NCI-H146 treated with DMSO at 0.1 percent for 48 hours (cell line): ENCODE results near the gene RAET1E.
"Not testable (repeated sequence)": the region's sequence is repeated elsewhere in the genome, so short reads cannot be mapped to it uniquely, and the experiment has no call there.

Source experiments
- DNase-seq: peaks from one replicate; lab custom pipeline; 2025; ENCODE audit not compliant: unreplicated experiment; lab: John Stamatoyannopoulos, UW

RAET1E gene

GRCh38 chr6:149910721-149911151, 12.8 kb upstream of the RAET1E start:
- DNase-seq, result no peak

GRCh38 chr6:149909701-149910470, 12.0 kb upstream of the RAET1E start:
- no peak for DNase-seq

GRCh38 chr6:149908480-149908879, 10.6 kb upstream of the RAET1E start:
- DNase-seq, result not testable (repeated sequence)

DNA sequence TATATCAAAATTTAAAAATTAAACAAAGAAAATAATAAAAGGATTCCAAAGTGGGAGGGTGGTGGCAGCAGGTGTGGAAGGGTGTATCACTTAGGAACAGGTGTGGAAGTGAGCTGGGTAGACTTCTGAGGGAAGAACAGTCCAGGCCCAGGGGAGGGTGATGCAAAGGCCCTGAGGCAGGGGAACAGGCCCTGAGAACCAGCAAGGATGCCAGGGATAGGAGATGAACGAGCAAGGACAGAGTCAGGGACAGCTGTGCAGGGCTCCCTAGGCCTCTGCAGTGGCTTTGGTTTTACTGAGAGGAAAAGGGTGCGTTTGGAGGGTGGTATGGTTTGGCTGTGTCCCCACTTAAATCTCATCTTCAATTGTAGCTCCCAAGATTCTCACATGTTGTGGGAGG, 9.4 kb upstream of the RAET1E start:
- no peak for DNase-seq

DNA sequence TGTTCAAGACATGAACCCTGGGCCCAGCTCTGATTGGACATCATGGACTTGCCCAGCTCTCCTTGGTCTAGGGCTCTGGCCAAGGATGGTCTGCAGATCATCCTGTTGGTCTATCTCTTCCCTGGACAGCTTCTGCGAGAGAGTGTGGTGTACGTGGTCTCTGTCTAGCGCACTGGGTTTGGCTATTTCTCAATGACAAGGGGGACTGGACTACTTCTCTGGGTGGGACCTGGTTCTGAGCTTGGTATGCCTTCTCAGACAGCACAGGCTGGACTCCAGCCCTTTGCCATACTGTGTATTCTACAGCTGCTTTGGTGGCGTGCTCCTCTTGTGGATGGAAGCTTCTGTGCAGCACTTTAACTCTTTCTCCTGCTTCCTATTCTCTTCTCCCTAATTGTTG, 8.5 kb upstream of the RAET1E start:
- DNase-seq, result no peak

GRCh38 chr6:149905911-149906371, 8.0 kb upstream of the RAET1E start:
- no peak for DNase-seq

DNA sequence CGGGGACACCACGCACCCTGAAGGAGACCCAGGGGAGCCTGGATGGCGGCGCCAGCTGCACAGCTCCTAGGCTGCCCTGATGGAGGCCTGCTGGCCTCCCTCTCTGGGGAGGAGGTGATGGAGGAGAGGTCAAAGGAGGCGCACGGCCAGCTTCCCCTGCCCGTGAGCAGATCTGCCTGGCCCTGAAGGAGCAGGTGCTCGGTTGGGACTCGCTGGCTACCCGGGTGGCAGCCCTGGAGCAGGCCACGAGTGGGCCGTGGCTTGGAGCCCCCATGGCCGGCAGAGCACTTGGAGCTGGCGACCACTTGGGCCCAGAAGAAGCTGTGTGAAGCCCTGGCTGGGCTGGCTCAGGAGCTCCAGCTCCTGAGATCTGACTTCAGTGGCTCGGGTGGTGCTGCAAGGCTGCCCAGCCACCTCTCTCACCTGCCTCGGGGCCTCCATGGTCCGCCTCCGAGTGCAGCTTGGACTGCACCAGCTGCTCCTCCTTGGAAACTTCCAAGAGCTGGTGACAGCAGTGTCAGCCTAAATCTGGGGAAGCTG, 7.5 kb upstream of the RAET1E start:
- DNase-seq, result no peak

GRCh38 chr6:149904661-149905370, 6.9 kb upstream of the RAET1E start:
- peak; percentile 33 for DNase-seq

GRCh38 chr6:149903938-149904611, 6.2 kb upstream of the RAET1E start:
- DNase-seq, result peak; percentile 95

DNA sequence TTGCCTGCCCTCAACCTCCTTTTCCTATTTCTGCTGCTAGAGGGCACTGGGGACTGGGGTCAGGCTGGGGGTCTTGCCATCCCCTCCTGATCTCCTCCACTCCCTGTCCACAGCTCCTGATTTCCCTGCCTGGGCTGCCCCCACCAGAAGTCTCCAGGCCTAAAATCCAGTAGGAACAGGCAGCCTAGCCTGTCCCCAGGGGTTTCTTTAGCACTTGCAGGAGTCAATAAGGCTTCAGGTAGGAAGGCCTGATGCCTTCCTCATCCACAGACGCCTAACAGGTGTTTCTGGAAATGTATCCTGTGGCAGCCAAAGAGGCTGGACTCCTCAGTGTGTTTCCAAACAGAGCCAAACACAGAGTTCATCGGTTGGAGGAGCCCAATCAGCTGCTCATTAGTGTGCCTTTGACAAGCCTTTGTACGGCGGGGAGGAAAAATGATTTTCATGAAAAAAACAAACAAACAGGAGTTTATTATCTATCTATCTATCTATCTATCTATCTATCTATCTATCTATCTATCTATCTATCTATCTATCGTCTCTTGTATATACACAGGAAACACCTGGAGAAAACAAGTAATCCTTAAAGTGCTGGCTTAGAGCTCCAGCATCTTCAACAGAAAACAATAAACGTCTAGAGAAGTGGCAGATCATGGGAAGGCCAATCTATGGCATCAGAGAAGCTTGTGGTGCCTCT, 3.7 kb upstream of the RAET1E start:
- DNase-seq, result no peak

DNA sequence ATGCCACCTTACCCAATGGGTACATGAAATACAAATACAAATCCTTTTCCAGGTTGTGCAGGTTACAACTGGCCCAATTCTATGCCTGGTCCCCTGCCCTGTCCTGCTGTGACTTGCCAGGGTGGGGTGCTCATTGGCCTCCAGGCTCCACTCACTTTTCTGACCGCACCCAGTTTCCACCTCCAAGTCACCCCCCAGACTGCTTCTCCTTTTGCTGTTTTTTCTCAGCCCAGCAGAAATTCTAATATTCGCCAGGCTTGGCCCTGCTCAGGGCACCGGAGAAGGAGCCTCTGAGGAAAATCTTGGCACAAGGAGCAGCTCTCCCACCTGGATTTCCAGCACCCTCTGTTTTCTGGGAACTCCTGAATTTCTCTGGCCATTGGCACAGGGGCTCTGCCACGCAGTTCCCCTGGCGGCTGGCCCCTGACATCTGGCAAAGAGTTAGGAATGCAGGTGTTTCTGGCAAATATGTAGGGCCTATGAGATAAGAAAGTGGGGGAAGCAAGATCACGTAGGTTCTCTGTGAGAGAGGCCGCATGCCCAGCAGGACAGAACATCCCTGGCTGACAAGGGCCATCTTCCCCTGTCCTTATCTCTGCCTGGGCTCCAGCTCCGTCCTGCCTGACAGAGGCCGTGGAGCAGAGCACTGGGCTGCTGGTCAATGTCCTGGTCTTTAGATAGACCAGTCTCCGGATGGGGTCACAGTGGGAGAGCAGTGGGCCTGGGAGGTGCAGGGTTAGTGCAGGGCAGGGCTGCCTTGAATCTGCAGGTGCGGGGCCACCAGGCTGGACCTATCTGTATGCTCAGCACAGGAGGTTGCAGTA, 2.9 kb upstream of the RAET1E start:
- DNase-seq, result no peak

DNA sequence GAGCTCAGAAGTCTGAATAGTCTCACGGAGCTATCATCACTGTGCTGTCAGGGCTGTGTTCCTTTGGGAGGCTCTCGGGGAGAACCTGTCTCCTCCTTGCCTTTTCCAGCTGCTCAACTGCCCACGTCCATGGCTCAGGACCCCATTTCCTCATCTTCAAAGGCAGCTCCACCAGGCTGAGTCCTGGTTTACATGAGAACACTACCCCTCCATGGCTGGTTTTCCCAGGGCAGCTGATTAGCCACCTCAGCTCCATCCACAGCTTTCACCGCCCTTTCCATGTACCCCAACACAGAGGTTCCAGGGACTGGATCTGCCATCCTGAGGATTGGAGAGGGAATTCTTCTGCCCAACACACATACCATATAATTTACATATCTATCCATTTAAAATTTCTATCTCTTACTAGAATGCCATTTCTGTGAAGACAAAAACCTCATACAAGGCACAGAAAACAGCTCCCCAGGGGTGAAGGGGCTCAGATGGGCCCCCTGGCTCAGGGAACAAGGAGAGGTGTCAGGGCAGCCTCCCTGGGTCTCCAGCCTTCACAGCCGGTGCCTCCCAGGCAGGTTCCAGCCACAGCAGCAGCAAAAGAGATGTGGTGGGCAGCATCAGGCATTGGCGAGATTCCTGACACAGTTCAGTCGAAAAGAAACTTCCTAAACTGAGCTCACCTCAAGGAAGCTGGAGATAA, 2.2 kb upstream of the RAET1E start:
- DNase-seq, result no peak

DNA sequence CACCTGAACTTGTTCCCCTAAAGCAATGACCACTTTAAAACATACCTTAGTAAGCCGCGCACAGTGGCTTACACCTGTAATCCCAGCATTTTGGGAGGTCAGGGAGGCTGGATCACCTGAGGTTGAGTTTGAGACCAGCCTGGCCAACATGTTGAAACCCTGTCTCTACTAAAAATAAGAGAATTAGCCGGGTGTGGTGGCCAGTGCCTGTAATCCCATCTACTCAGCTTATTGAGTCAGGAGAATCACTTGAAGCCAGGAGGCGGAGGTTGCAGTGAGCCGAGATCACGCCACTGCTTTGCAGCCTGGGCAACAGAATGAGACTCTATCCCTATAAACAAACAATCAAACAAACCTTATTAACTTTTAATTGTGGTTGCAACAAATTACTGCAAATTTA, 1.6 kb upstream of the RAET1E start:
- no peak for DNase-seq

DNA sequence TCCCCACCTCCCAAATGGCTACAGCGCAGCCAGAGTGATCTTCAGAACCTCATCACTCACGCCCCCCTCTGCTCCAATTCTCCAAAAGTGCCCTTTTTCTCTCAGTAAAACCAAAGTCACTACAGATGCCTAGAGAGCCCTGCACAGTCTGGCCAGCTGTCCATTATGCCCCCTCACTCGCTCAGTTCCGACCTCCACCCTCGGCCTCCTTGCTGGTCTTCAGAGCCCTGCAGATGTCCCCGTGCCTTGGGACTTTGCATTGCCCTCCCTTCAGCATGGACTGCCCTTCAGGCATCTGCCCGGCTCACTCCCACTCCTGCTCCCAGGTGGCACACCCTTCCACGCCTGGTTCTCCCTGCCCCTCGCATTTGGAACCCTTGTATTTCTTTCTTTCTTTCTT, 1.1 kb upstream of the RAET1E start:
- DNase-seq, result no peak

DNA sequence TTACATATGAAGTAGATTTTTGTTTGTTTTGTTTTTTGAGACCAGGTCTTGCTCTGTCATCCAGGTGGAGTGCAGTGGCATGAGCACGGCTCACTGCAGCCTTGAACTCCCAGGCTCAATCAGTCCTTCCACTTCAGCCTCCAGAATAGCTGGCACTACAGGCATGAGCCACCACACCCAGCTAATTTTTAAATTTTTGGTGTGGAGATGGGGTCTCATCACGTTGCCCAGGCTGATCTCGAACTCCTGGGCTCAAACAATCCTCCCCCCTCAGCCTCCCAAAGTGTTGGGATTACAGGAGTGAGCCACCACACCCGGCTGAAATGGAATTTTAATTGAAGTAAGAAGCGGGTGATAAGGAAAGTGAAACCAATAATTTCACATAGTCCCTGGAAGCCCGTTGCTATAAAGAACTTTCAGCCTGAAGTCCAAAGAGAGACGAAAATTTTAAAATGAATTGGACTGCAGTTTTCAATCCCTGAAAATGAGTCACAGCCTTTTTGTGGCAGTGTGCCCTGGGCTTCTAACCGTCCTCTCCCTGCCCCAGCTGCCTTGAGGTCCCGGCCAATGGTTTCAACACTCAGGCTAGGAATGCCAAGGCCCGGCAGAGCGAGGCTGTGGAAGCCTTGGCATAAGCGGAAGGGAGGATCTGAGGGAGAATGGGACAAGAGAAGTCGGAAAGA, 757 bp downstream of the RAET1E start:
- DNase-seq, result no peak

DNA sequence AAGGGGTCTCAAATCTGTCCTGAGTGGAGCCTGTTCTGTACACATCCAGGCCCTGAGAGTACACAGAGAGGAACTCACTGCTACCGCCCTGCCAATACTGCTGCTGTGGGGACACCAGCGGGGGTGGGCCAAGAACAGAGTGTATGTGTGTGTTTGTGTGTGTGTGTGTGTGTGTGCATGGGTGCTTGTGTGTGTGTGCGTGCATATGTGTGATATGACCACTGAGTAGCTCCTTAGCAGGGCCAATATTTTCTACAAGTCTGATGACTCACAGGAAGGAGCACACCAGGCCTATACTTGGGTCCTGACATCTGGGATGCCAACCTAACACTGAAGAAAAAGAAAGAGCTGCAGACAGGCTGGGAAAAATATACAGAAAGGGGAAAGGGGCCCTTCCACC, 1.4 kb downstream of the RAET1E start:
- no peak for DNase-seq

DNA sequence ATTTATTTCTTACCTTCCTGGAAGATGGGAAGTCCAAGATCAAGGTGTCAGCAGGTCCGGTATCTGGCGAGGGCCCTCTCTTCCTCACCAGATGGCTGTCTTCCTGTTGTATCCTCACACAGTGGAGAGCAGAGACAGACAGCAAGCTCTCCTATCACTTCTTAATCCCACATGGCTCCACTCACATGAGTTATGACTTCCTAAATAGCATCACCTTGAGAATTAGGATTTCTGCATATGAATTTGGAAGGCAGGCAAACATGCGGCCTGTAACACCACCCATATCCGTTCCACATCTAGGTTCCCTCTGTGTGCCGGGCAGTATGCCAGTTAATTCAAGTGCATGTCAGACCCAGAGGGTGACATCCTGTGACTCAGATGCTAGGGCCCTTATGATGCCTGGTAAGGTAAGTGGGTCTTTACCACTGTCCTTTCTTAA, 2.1 kb downstream of the RAET1E start:
- DNase-seq, result no peak

GRCh38 chr6:149895048-149895590, 2.8 kb downstream of the RAET1E start:
- DNase-seq, result no peak

DNA sequence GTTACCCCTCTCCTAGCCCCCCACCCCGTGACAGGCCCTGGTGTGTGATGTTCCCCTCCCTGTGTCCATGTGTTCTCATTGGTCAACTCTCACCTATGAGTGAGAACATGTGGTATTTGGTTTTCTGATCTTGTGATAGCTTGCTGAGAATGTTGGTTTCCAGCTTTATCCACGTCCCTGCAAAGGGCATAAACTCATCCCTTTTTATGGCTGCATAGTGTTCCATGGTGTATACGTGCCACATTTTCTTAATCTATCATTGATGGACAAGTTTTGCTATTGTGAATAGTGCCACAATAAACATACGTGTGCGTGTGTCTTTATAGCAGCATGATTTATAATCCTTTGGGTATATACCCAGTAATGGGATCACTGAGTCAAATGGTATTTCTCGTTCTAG, 6.0 kb downstream of the RAET1E start:
- DNase-seq, result not testable (repeated sequence)
